ENCODE measurements around the gene MAT1A.

- TF ChIP-seq POLR2A (IDR thresholded peaks at IDR 0.05) (no peak), CTCF (IDR thresholded peaks at IDR 0.05) (no peak)
Measured at GRCh38 chr10:80272793-80273522, 16.5 kb downstream of the MAT1A start.
